Measurements from ENCODE around the gene ABCB9. TPM values are rescaled to one million over a fixed set of nuclear protein-coding genes. Genes with fewer than 3 reads are reported as not detected.

The ABCB9 gene
- total RNA-seq, 1 experiment from 2014 or later: 20.9 TPM

DNA sequence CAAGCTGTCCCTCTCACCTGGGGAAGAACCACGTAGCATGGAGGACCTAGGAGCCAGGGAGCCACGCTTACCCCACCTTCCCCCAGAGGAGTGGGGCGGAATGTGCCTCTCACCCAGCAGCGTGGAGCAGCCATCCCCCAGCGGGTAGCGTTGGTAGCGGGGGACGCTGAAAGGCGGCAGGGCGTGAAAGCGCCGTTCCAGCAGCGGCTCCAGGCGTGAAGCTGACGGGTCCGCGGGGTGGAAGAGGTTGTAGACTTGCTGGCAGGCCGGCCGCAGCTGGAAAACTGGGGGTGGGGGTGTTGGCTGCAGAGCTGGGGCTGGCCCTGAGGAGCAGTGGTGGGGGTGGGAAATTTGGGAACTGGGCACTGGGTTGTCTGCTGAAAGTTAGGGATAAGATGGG, 26.1 kb upstream of the ABCB9 start:
- H3K36me3 ChIP-seq (ENCODE audit: low read depth, low read length): no peaks in the 10 kb centered on the region
- H3K79me2 ChIP-seq (ENCODE audit: low read length): no peaks in the 10 kb centered on the region
- no peaks in the 10 kb centered on the region for H4K20me1 ChIP-seq (ENCODE audit: low read length)
- no peak overlapping the region for H3K27ac ChIP-seq (ENCODE audit: low read length)
- CTCF ChIA-PET: no interaction called here
- H3K4me2 ChIP-seq (ENCODE audit: low read length): no peak overlapping the region
- H2AFZ ChIP-seq (ENCODE audit: low read length): no peak overlapping the region
- ATAC-seq (no peak), DNase-seq (no peak)
- H3K9me2 ChIP-seq (replicated peaks; ENCODE audit: low read length): no peaks in the 10 kb centered on the region
- H3K4me3 ChIP-seq (ENCODE audit: low read length): no peak overlapping the region
- POLR2A ChIA-PET (ENCODE audit: unreplicated experiment): no interaction called here
- H3K4me1 ChIP-seq (ENCODE audit: insufficient read depth, low read length): no peaks in the 10 kb centered on the region
- no peaks in the 10 kb centered on the region for H3F3A ChIP-seq (ENCODE audit: low read length, unreplicated experiment)
- H3K9ac ChIP-seq (ENCODE audit: low read length): no peak overlapping the region
- TF ChIP-seq EZH2 (IDR thresholded peaks at IDR 0.05; ENCODE audit: low read length, unreplicated experiment) (no peak), EZH2phosphoT487 (IDR thresholded peaks at IDR 0.05; ENCODE audit: borderline replicate concordance, low read length) (no peak)
- TF ChIP-seq, protein P1, sequence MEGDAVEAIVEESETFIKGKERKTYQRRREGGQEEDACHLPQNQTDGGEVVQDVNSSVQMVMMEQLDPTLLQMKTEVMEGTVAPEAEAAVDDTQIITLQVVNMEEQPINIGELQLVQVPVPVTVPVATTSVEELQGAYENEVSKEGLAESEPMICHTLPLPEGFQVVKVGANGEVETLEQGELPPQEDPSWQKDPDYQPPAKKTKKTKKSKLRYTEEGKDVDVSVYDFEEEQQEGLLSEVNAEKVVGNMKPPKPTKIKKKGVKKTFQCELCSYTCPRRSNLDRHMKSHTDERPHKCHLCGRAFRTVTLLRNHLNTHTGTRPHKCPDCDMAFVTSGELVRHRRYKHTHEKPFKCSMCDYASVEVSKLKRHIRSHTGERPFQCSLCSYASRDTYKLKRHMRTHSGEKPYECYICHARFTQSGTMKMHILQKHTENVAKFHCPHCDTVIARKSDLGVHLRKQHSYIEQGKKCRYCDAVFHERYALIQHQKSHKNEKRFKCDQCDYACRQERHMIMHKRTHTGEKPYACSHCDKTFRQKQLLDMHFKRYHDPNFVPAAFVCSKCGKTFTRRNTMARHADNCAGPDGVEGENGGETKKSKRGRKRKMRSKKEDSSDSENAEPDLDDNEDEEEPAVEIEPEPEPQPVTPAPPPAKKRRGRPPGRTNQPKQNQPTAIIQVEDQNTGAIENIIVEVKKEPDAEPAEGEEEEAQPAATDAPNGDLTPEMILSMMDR (conservative IDR thresholded peaks at IDR 0.05; ENCODE audit: low read depth, low read length): no peak
- intact Hi-C loops (cut with micrococcal nuclease): no loop called here
- H3K27me3 ChIP-seq (ENCODE audit: low read length): no peaks in the 10 kb centered on the region
- no peaks in the 10 kb centered on the region for H3K9me3 ChIP-seq (ENCODE audit: low read length)
- BruUV-seq (replicated peaks): no TSS peak

DNA sequence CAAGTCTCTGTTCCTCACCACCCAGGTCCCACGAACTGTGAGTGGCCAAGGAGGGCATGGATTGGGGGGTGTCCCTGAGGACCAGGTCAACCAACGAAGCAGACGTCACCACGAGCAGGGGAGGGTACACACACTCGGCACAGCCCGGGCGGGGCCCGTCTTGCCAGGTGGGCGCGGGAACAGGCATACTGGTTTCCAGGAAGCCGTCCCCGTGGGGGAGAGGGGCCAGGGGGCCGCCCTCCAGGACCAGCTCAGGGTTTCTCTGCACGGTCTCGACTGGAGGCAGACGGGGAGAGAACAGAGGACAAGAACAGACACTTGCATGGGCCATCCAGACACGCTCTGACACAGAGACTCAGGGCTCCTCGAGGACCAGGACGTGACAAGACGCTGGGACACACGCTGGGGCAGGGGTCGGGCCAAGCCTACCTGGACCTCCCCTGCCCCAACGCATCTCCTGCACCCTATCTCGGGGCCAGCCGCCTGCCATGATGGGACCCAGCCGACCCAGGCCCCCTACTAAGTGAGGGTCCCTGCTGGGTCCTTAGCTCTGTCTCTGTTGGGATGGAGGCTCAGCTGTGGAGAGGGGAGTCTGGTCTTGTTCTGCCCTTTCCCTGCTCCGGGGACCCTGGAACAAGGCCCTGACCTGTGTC, 25.5 kb upstream of the ABCB9 start:
- H3K9me3 ChIP-seq (ENCODE audit: low read length): no peaks in the 10 kb centered on the region
- H3F3A ChIP-seq (ENCODE audit: low read length, unreplicated experiment): no peaks in the 10 kb centered on the region
- H3K9me2 ChIP-seq (replicated peaks; ENCODE audit: low read length): no peaks in the 10 kb centered on the region
- H2AFZ ChIP-seq (ENCODE audit: low read length): no peak overlapping the region
- no TSS peak for BruUV-seq (replicated peaks)
- H3K4me1 ChIP-seq (ENCODE audit: insufficient read depth, low read length): no peaks in the 10 kb centered on the region
- H3K27ac ChIP-seq (ENCODE audit: low read length): no peak overlapping the region
- intact Hi-C loops (cut with micrococcal nuclease): no loop called here
- no peak overlapping the region for H3K4me2 ChIP-seq (ENCODE audit: low read length)
- ATAC-seq: no peak
- POLR2A ChIA-PET (ENCODE audit: unreplicated experiment): no interaction called here
- no peaks in the 10 kb centered on the region for H3K27me3 ChIP-seq (ENCODE audit: low read length)
- H3K9ac ChIP-seq (ENCODE audit: low read length): no peak overlapping the region
- H3K36me3 ChIP-seq (ENCODE audit: low read depth, low read length): no peaks in the 10 kb centered on the region
- TF ChIP-seq, protein P1 (conservative IDR thresholded peaks at IDR 0.05; ENCODE audit: low read depth, low read length): no peak
- no peak for TF ChIP-seq EZH2 (IDR thresholded peaks at IDR 0.05; ENCODE audit: low read length, unreplicated experiment)
- TF ChIP-seq EZH2phosphoT487 (IDR thresholded peaks at IDR 0.05; ENCODE audit: borderline replicate concordance, low read length): no peak
- CTCF ChIA-PET: no interaction called here
- H4K20me1 ChIP-seq (ENCODE audit: low read length): no peaks in the 10 kb centered on the region
- no peak overlapping the region for H3K4me3 ChIP-seq (ENCODE audit: low read length)
- DNase-seq: no peak
- H3K79me2 ChIP-seq (ENCODE audit: low read length): no peaks in the 10 kb centered on the region

DNA sequence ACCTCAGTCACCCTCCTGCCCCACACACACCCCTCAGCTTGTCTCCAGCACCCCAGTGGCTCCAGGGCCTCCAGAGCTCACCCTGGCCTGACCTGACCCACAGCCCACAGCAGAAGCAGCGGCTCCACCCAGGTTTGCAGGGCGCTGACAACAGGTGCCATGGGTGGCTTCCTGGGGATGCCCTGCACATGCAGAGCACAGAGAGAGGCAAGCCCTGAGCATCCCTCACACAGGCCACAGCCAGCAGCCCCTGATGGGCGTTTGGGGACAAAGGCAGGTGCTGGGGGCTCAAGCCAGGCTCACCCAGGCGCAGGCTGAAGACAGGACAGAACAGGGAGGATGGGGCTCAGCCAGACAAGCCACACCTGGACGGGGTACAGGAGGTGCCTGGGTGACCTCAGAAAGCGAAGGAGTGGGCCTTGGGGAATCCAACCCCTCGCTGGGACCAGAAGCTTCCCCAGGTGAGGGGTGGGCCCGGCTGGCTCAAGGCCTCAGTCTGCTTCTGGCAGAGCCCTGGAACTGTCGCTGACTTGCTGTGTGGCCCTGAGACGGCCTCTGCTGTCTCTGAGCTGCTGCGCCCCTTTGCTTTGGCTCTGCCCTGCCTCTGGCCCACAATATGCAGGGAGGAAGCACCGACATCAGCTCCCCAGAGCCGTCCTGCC, 24.8 kb upstream of the ABCB9 start:
- Histone ChIP-seq H3K4me3 (ENCODE audit: low read length) (no peak overlapping the region), H3K9ac (ENCODE audit: low read length) (no peak overlapping the region), H3K36me3 (ENCODE audit: low read depth, low read length) (no peaks in the 10 kb centered on the region), H3K27me3 (ENCODE audit: low read length) (no peaks in the 10 kb centered on the region), H4K20me1 (ENCODE audit: low read length) (no peaks in the 10 kb centered on the region), H3F3A (ENCODE audit: low read length, unreplicated experiment) (no peaks in the 10 kb centered on the region), H2AFZ (ENCODE audit: low read length) (no peak overlapping the region), H3K4me2 (ENCODE audit: low read length) (no peak overlapping the region), H3K9me3 (ENCODE audit: low read length) (no peaks in the 10 kb centered on the region), H3K4me1 (ENCODE audit: insufficient read depth, low read length) (no peaks in the 10 kb centered on the region), H3K9me2 (replicated peaks; ENCODE audit: low read length) (no peaks in the 10 kb centered on the region), H3K79me2 (ENCODE audit: low read length) (no peaks in the 10 kb centered on the region), H3K27ac (ENCODE audit: low read length) (no peak overlapping the region)
- no TSS peak for BruUV-seq (replicated peaks)
- POLR2A ChIA-PET (ENCODE audit: unreplicated experiment): no interaction called here
- DNase-seq (no peak), ATAC-seq (no peak)
- intact Hi-C loops (cut with micrococcal nuclease): no loop called here
- CTCF ChIA-PET: no interaction called here
- TF ChIP-seq EZH2 (IDR thresholded peaks at IDR 0.05; ENCODE audit: low read length, unreplicated experiment) (no peak), EZH2phosphoT487 (IDR thresholded peaks at IDR 0.05; ENCODE audit: borderline replicate concordance, low read length) (no peak)
- TF ChIP-seq, protein P1 (conservative IDR thresholded peaks at IDR 0.05; ENCODE audit: low read depth, low read length): no peak
